ENCODE measurements around the gene DPP7.
A peak's percentile ranks its signal among the peaks of the same experiment; 100 is the strongest.

Gene DPP7

GRCh38 chr9:137150617-137151457 lies 36.3 kb upstream of the DPP7 start:
- no peak overlapping the region for H3K4me3 ChIP-seq (ENCODE audit: low read depth, low read length)
- H3K79me2 ChIP-seq (ENCODE audit: control insufficient read depth, insufficient read depth, low read length, poor library complexity) = no peaks in the 10 kb centered on the region
- H2AFZ ChIP-seq (ENCODE audit: insufficient read depth, low read length, poor library complexity) = no peak overlapping the region
- H3K27me3 ChIP-seq (ENCODE audit: insufficient read depth, low read length) = no peaks in the 10 kb centered on the region
- DNase-seq = peak; percentile 21 to 44
- WGBS (ENCODE audit: extremely low coverage, insufficient coverage, insufficient read length) = no CpG with 5 or more reads among the region's 34 CpGs
- H3K14ac ChIP-seq (ENCODE audit: low read length) = no peak overlapping the region
- no peak overlapping the region for H3K18ac ChIP-seq (ENCODE audit: low read length)
- peaks cover 20% of the 10 kb centered on the region for H3K9me3 ChIP-seq (ENCODE audit: insufficient read depth, low read depth, low read length)
- H3K4ac ChIP-seq (ENCODE audit: low read depth, low read length) = no peak overlapping the region
- H2BK120ac ChIP-seq (ENCODE audit: insufficient read depth, low read length, poor library complexity) = no peak overlapping the region
- no peak overlapping the region for H4K91ac ChIP-seq (ENCODE audit: low read depth, low read length)
- H4K8ac ChIP-seq (ENCODE audit: low read depth, low read length) = no peak overlapping the region
- no peak overlapping the region for H3K23ac ChIP-seq (ENCODE audit: low read length)
- no peak overlapping the region for H2AK5ac ChIP-seq (ENCODE audit: low read length)
- H3K9ac ChIP-seq (ENCODE audit: low read length) = no peak overlapping the region
- H2BK5ac ChIP-seq (ENCODE audit: low read depth, low read length, poor library complexity) = no peak overlapping the region
- no peak overlapping the region for H4K12ac ChIP-seq (ENCODE audit: low read depth, low read length)
- H3K4me1 ChIP-seq (ENCODE audit: control insufficient read depth in 1 of 2, insufficient read depth in 2 of 2, low read length in 2 of 2) = no peaks in the 10 kb centered on the region
- H3K79me1 ChIP-seq (ENCODE audit: low read length) = no peaks in the 10 kb centered on the region
- H3K27ac ChIP-seq (ENCODE audit: low read depth, low read length) = no peak overlapping the region
- H3K36me3 ChIP-seq (ENCODE audit: control insufficient read depth in 1 of 2, insufficient read depth in 2 of 2, low read length in 2 of 2) = no peaks in the 10 kb centered on the region
- no peak overlapping the region for H3K4me2 ChIP-seq (ENCODE audit: low read length)
- H2BK12ac ChIP-seq (ENCODE audit: low read length) = no peak overlapping the region

DNA sequence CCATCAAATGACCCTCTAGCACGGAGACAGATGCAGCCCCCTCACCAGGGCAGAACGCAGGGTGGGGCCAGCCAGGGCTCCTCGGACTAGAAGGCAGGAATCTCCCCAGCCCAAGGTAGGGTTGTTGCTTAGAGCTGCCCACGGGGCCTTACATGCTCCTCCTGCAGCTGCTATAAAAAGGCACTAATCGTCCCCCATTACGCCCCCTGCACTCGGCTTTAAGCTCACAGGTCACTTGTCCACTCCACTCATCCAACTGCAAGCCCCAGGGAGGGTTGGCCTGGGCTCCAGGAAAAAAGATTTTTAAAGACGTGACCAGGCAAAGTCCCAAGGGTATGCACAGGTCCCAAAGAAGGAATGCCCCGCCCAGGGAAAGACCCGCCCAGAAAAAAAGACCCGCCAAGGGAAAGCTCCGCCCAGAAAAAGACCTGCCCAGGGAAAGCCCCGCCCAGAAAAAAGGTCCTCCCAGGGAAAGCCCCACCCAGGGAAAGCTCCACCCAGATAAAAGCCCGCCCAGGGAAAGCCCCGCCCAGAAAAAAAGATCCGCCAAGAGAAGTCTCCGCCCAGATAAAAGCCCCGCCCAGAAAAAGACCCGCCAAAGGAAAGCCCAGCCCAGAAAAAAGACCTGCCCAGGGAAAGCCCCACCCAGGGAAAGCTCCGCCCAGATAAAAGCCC lies 35.5 kb upstream of the DPP7 start:
- H4K91ac ChIP-seq (ENCODE audit: low read depth, low read length) = no peak overlapping the region
- no peak for DNase-seq
- no peak overlapping the region for H3K9ac ChIP-seq (ENCODE audit: low read length)
- no peak overlapping the region for H3K18ac ChIP-seq (ENCODE audit: low read length)
- no CpG with 5 or more reads among the region's 20 CpGs for WGBS (ENCODE audit: extremely low coverage, insufficient coverage, insufficient read length)
- no peak overlapping the region for H3K14ac ChIP-seq (ENCODE audit: low read length)
- no peak overlapping the region for H3K27ac ChIP-seq (ENCODE audit: low read depth, low read length)
- no peaks in the 10 kb centered on the region for H3K79me1 ChIP-seq (ENCODE audit: low read length)
- no peak overlapping the region for H3K23ac ChIP-seq (ENCODE audit: low read length)
- peaks cover 20% of the 10 kb centered on the region for H3K9me3 ChIP-seq (ENCODE audit: insufficient read depth, low read depth, low read length)
- no peaks in the 10 kb centered on the region for H3K27me3 ChIP-seq (ENCODE audit: insufficient read depth, low read length)
- H2BK5ac ChIP-seq (ENCODE audit: low read depth, low read length, poor library complexity) = no peak overlapping the region
- no peak overlapping the region for H3K4ac ChIP-seq (ENCODE audit: low read depth, low read length)
- no peak overlapping the region for H4K12ac ChIP-seq (ENCODE audit: low read depth, low read length)
- no peaks in the 10 kb centered on the region for H3K79me2 ChIP-seq (ENCODE audit: control insufficient read depth, insufficient read depth, low read length, poor library complexity)
- no peak overlapping the region for H3K4me3 ChIP-seq (ENCODE audit: low read depth, low read length)
- H2BK12ac ChIP-seq (ENCODE audit: low read length) = no peak overlapping the region
- no peak overlapping the region for H2BK120ac ChIP-seq (ENCODE audit: insufficient read depth, low read length, poor library complexity)
- H3K36me3 ChIP-seq (ENCODE audit: control insufficient read depth in 1 of 2, insufficient read depth in 2 of 2, low read length in 2 of 2) = no peaks in the 10 kb centered on the region
- no peak overlapping the region for H2AK5ac ChIP-seq (ENCODE audit: low read length)
- H3K4me2 ChIP-seq (ENCODE audit: low read length) = no peak overlapping the region
- H4K8ac ChIP-seq (ENCODE audit: low read depth, low read length) = no peak overlapping the region
- no peaks in the 10 kb centered on the region for H3K4me1 ChIP-seq (ENCODE audit: control insufficient read depth in 1 of 2, insufficient read depth in 2 of 2, low read length in 2 of 2)
- no peak overlapping the region for H2AFZ ChIP-seq (ENCODE audit: insufficient read depth, low read length, poor library complexity)

DNA sequence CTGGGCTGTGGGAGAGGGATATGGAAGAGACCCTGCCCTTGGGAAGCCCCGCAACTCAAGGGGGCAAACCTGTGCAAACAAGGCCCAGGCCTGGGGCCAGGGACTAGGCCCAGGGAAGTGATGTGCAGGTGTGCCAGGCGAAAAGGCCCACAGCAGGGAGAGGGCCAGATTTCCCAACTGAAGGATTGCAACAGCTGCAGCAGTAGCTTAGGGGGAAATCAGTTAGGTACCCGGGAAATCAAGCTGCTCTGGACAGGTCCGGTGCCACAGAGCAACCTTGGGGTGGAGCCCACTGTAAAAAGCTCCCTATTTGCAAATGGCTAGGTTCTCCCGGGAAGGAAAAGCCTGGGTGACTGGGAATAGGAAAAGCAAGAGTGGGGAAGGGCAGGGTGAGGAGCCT lies 34.8 kb upstream of the DPP7 start:
- Histone ChIP-seq H3K14ac (ENCODE audit: low read length) (no peak overlapping the region), H3K79me1 (ENCODE audit: low read length) (no peaks in the 10 kb centered on the region), H3K4me2 (ENCODE audit: low read length) (no peak overlapping the region), H2AK5ac (ENCODE audit: low read length) (no peak overlapping the region), H3K4me1 (ENCODE audit: control insufficient read depth in 1 of 2, insufficient read depth in 2 of 2, low read length in 2 of 2) (no peaks in the 10 kb centered on the region), H3K4ac (ENCODE audit: low read depth, low read length) (no peak overlapping the region), H2BK5ac (ENCODE audit: low read depth, low read length, poor library complexity) (no peak overlapping the region), H4K12ac (ENCODE audit: low read depth, low read length) (no peak overlapping the region), H3K23ac (ENCODE audit: low read length) (no peak overlapping the region), H4K8ac (ENCODE audit: low read depth, low read length) (no peak overlapping the region), H4K91ac (ENCODE audit: low read depth, low read length) (no peak overlapping the region), H2AFZ (ENCODE audit: insufficient read depth, low read length, poor library complexity) (no peak overlapping the region), H3K79me2 (ENCODE audit: control insufficient read depth, insufficient read depth, low read length, poor library complexity) (no peaks in the 10 kb centered on the region), H3K9me3 (ENCODE audit: insufficient read depth, low read depth, low read length) (peaks cover 20% of the 10 kb centered on the region), H3K4me3 (ENCODE audit: low read depth, low read length) (no peak overlapping the region), H2BK120ac (ENCODE audit: insufficient read depth, low read length, poor library complexity) (no peak overlapping the region), H3K18ac (ENCODE audit: low read length) (no peak overlapping the region), H3K9ac (ENCODE audit: low read length) (no peak overlapping the region), H3K27me3 (ENCODE audit: insufficient read depth, low read length) (no peaks in the 10 kb centered on the region), H3K36me3 (ENCODE audit: control insufficient read depth in 1 of 2, insufficient read depth in 2 of 2, low read length in 2 of 2) (no peaks in the 10 kb centered on the region), H3K27ac (ENCODE audit: low read depth, low read length) (no peak overlapping the region), H2BK12ac (ENCODE audit: low read length) (no peak overlapping the region)
- DNase-seq = no peak
- no CpG with 5 or more reads among the region's 5 CpGs for WGBS (ENCODE audit: extremely low coverage, insufficient coverage, insufficient read length)

- peaks cover 20% of the 10 kb centered on the region for H3K9me3 ChIP-seq (ENCODE audit: insufficient read depth, low read depth, low read length)
- H3K4me2 ChIP-seq (ENCODE audit: low read length) = no peak overlapping the region
- H3K79me2 ChIP-seq (ENCODE audit: control insufficient read depth, insufficient read depth, low read length, poor library complexity) = no peaks in the 10 kb centered on the region
- H3K14ac ChIP-seq (ENCODE audit: low read length) = no peak overlapping the region
- H3K27me3 ChIP-seq (ENCODE audit: insufficient read depth, low read length) = no peaks in the 10 kb centered on the region
- H2BK5ac ChIP-seq (ENCODE audit: low read depth, low read length, poor library complexity) = no peak overlapping the region
- no peak for DNase-seq
- no CpG with 5 or more reads among the region's 19 CpGs for WGBS (ENCODE audit: extremely low coverage, insufficient coverage, insufficient read length)
- H3K36me3 ChIP-seq (ENCODE audit: control insufficient read depth in 1 of 2, insufficient read depth in 2 of 2, low read length in 2 of 2) = no peaks in the 10 kb centered on the region
- H4K12ac ChIP-seq (ENCODE audit: low read depth, low read length) = no peak overlapping the region
- no peak overlapping the region for H3K18ac ChIP-seq (ENCODE audit: low read length)
- no peak overlapping the region for H3K4ac ChIP-seq (ENCODE audit: low read depth, low read length)
- no peak overlapping the region for H4K8ac ChIP-seq (ENCODE audit: low read depth, low read length)
- H3K79me1 ChIP-seq (ENCODE audit: low read length) = no peaks in the 10 kb centered on the region
- no peak overlapping the region for H2AK5ac ChIP-seq (ENCODE audit: low read length)
- H2BK120ac ChIP-seq (ENCODE audit: insufficient read depth, low read length, poor library complexity) = no peak overlapping the region
- H3K4me3 ChIP-seq (ENCODE audit: low read depth, low read length) = no peak overlapping the region
- H3K9ac ChIP-seq (ENCODE audit: low read length) = no peak overlapping the region
- H3K4me1 ChIP-seq (ENCODE audit: control insufficient read depth in 1 of 2, insufficient read depth in 2 of 2, low read length in 2 of 2) = no peaks in the 10 kb centered on the region
- H4K91ac ChIP-seq (ENCODE audit: low read depth, low read length) = no peak overlapping the region
- H3K23ac ChIP-seq (ENCODE audit: low read length) = no peak overlapping the region
- no peak overlapping the region for H2AFZ ChIP-seq (ENCODE audit: insufficient read depth, low read length, poor library complexity)
- H3K27ac ChIP-seq (ENCODE audit: low read depth, low read length) = no peak overlapping the region
- no peak overlapping the region for H2BK12ac ChIP-seq (ENCODE audit: low read length)
These were observed 34.1 kb upstream of the DPP7 start for GRCh38 chr9:137148661-137149060.
